VCaP (cell line): ENCODE results near the gene CPZ.

Experiments used
- H3K27ac ChIP-seq: fragments of 450-650 bp; 2 replicates; pipeline ENCODE4 v1.5.1; 2017
- TF ChIP-seq, protein P1 (sequence below): fragments of 450-650 bp; conservative IDR thresholded peaks from 2 replicates; pipeline ENCODE4 v1.5.1; 2017; ENCODE audit warnings: mild to moderate bottlenecking, moderate library complexity

The CPZ gene

DNA sequence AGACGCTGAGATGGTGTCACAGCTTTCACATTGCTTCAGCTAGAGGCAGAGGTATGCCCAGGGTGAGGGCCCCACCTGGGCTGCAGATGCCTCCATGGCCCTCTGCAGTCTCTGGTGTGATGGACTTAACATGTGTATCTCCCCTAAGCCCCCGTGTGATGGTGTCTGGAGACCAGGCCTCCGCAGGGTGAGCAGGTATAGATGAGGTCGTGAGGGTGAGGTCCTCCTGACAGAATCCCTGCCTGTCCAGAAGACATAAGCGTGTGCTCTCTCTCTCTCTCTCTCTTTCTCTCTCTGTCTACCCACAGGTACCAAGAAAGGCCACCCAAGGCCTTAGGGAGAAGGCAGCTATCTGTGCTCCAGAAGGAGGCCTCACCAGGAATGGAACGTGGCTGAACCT, 50.9 kb downstream of the CPZ start:
- H3K27ac ChIP-seq = no peak overlapping the region
- TF ChIP-seq, protein P1, sequence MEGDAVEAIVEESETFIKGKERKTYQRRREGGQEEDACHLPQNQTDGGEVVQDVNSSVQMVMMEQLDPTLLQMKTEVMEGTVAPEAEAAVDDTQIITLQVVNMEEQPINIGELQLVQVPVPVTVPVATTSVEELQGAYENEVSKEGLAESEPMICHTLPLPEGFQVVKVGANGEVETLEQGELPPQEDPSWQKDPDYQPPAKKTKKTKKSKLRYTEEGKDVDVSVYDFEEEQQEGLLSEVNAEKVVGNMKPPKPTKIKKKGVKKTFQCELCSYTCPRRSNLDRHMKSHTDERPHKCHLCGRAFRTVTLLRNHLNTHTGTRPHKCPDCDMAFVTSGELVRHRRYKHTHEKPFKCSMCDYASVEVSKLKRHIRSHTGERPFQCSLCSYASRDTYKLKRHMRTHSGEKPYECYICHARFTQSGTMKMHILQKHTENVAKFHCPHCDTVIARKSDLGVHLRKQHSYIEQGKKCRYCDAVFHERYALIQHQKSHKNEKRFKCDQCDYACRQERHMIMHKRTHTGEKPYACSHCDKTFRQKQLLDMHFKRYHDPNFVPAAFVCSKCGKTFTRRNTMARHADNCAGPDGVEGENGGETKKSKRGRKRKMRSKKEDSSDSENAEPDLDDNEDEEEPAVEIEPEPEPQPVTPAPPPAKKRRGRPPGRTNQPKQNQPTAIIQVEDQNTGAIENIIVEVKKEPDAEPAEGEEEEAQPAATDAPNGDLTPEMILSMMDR = no peak

DNA sequence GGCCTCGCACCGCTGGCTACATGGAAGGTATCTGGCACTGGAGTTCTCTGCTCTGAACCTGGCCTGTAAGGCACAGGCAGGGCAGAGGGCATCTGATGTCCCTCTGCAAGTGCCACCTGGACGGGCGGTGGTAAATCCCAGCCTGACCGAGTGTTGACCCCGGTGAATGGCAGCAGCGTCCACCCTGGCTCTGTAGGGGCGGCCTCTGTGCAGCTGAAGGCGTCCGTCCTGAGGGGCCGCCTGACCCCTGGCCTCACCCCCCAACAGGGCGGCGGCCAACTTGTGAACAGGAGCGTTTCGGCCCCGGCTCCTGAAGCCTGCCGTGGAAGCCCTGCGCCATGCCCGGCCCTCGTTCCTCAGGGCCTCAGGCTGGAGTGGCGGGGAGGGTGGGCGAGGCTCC, 51.4 kb downstream of the CPZ start:
- TF ChIP-seq, protein P1 = no peak
- H3K27ac ChIP-seq = no peak overlapping the region

DNA sequence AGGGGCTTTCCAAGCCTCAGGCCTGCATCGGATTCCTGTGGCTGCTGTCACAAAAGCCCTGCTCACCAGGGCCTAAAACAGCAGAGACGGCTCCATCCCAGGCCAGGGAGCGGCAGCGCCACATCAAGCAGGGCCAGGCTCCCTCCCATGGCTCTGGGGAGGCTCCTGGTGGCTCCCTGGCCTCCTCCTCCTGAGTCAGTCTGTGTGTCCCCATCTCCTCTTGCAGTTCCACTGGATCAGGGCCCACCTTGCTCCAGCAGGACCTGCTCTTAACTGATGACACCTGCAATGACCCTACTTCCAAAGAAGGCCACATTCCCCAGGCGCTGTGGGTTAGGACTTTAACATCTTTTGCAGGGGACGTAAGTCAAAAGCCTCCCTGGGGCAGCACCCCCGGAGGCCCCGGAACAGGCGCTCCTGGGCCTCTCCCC, 51.9 kb downstream of the CPZ start:
- H3K27ac ChIP-seq = no peak overlapping the region
- TF ChIP-seq, protein P1 = no peak

DNA sequence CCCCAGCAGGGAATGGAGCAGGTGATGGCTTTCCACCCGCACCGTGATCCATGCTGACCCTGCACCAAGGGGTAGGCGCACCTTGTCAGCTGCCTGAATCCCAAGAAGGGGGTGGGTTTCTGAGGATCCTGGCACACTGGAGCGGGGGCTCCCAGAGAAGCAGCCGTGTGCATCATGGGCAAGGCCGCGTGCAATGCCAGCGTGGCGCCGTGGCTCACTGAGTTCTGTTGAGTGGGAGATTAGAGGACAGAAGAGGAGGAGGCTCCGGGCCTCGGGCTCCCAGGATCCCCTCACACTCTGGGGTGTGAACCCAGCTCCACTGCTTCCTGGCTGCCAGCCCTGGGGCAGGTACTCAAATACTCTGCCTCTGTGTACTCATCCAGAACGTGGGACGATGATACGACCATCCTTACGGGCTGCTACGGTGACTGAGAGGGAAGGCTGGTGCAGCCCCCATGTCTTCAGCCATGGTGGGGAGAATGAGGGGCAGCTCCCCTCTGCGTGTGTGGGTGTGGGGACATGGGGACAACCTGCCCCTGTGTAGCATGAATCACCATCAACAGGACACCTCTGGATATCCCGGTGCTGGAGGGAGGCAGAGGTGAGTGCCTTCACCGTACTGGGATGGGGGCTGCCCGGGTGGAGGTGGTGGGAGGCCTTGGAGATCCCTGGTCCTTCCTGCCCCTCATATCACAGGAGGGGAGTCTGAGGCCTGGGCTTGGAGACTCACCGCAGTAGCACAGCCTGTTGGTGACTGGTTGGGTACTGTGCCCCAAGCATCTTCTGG, 52.6 kb downstream of the CPZ start:
- TF ChIP-seq, protein P1 = no peak
- no peak overlapping the region for H3K27ac ChIP-seq

DNA sequence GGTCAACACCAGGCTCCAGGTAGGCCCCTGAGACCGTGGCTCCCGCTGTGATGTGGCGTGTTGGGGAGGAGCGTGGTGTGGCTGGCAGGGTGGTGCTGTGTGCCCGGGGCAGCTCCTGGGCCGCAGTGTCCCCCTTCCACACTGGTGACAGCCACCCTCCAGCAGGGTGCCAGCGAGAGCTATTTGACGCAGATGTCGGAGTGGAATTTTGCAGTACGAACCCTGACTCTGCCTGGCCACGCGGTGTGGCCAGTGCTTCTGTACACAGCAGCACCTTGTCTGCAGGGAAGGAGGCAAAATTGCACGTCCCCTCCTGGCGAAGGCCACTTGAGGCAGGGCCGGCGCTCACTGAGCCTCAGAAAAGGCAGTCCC, 53.2 kb downstream of the CPZ start:
- H3K27ac ChIP-seq = no peak overlapping the region
- TF ChIP-seq, protein P1 = no peak

DNA sequence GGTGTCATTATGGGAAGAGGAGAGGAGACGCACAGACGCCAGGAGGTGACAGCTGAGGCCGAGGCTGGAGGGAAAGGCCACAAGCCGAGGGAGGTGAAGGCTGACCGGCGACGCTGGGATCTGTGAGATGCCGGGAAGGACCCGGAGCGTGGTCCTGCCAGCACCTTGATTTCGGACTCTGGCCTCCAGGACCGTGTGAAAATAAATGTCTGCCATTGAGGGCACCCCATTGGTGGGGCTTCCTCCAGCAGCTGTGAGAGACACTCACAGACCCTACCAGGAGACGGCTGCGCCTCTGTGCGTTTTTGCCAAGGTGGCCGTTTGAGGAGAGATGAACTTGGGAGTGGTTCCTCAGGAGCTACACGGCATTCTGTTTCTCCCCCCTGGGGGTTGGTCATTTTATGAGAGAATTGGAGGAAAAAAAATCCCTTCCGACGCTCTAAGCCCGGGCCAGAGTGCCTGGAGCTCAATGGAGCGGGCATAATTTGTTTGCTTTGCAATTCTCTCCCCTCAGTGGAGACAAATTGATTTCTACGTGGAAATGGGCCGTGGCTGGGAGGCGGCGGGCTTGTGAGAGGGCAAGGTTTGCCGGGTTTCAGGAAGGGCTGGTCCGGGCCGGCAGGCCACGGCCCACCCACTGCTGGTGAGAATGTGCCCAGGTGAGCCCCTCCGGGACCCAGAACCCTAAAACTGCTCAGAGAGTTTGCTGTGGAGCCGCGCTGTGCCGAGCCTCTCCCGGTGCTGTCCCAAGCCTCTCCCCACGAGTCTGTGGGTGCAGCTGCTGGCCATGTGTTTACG, 53.9 kb downstream of the CPZ start:
- no peak overlapping the region for H3K27ac ChIP-seq
- TF ChIP-seq, protein P1 = no peak

DNA sequence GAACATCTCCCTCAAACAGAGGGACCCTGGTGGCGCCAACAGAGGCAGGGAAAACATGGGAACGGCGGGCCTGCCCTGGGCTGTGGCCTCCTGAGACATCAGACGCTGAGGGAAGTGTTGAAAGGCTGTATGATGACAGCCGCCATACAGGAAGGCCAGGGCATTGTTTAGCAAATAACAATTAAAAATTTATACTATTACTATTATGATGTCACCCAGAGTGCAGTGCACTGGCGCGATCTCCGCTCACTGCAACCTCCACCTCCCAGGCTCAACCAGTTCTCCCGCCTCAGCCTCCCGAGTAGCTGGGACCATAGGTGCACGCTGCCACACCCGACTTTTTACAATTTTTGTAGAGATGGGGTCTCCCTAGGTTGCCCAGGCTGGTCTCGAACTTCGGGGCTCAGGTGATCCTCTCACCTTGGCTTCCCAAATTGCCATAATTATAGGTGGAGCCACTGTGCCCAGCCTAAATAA, 54.6 kb downstream of the CPZ start:
- TF ChIP-seq, protein P1 = no peak
- no peak overlapping the region for H3K27ac ChIP-seq
